Erythroblast (primary cell): ENCODE results near the gene C16orf54.

Experiments
- GATA1 ChIP-seq: IDR thresholded peaks from 2 replicates; pipeline ENCODE4 v1.6.1; 2011; ENCODE audit warnings: low read depth, mild to moderate bottlenecking, control low read depth, low read length, moderate library complexity
- POLR2A ChIP-seq: IDR thresholded peaks from 2 replicates; pipeline ENCODE4 v1.6.1; 2011; ENCODE audit warnings: mild to moderate bottlenecking, low read length

- TF ChIP-seq POLR2A (no peak), GATA1 (no peak)
Observed at GRCh38 chr16:29705030-29705429, 40.8 kb downstream of the C16orf54 start.
